GM19035 (cell line): ENCODE data around the gene GFY.
"Not testable (repeated sequence)": the region's sequence is repeated elsewhere in the genome, so short reads cannot be mapped to it uniquely, and the experiment has no call there.

ENCODE experiments used
- ATAC-seq: cut with Tn5 transposase; IDR thresholded peaks from one replicate; pipeline ENCODE4 v1.9.1; 2021; ENCODE audit not compliant: unreplicated experiment

GFY gene

GRCh38 chr19:49468746-49469447 lies 43.7 kb downstream of the GFY start:
- peak; percentile 63 for ATAC-seq

GRCh38 chr19:49469828-49470614 lies 44.8 kb downstream of the GFY start:
- ATAC-seq: peak; percentile 53

- no peak for ATAC-seq
These were observed 45.4 kb downstream of the GFY start for GRCh38 chr19:49470615-49470978.

- no peak for ATAC-seq
These were observed 47.7 kb downstream of the GFY start for GRCh38 chr19:49472936-49473335.

GRCh38 chr19:49473501-49473867 lies 48.3 kb downstream of the GFY start:
- ATAC-seq: not testable (repeated sequence)

- peak; percentile 51 for ATAC-seq
These were observed 48.8 kb downstream of the GFY start, which contains the start of gene FLT3LG for GRCh38 chr19:49473868-49474541. FLT3LG (plus strand) TSS chr19:49474215; CDS start chr19:49474640, 425 bp downstream.

GRCh38 chr19:49474542-49474924 lies 49.3 kb downstream of the GFY start:
- no peak for ATAC-seq

GRCh38 chr19:49475191-49475917 lies 50.2 kb downstream of the GFY start:
- no peak for ATAC-seq

- ATAC-seq: no peak
These were observed 51.0 kb downstream of the GFY start for GRCh38 chr19:49475995-49476880.
